ENCODE data around the gene EEF1E1. TPM values are rescaled to one million over a fixed set of nuclear protein-coding genes. Genes with fewer than 3 reads are reported as not detected.
A peak's percentile ranks its signal among the peaks of the same experiment; 100 is the strongest.

The EEF1E1 gene
- total and polyA plus RNA-seq, 4 donors, result 12.9 to 30.6 (median 18.3) TPM

DNA sequence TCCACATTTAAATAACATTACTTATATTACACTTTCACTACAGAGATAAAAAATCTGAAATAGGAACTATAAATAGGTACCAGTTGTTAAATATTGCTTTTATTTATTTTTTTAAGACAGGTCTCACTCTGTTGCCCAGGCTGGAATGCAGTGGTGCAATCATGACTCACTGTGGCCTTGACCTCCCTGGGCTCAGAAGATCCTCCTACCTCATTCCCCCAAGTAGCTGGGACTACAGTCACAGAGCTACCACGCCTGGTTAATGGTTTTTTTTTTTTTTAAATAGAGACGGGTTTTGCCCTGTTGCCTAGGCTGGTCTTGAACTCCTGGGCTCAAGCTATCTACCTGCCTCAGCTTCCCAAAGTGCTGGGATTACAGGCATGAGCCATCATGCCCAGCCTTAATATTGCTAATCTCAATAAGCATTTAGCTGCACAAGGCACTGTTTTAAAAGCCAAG lies 17.3 kb downstream of the EEF1E1 start:
- no peak overlapping the region for H3K9ac ChIP-seq (ENCODE audit: low read depth in 1 of 2, low read length in 2 of 2)

More for the DNA sequence above, 17.3 kb downstream of the EEF1E1 start:
- DNase-seq (ENCODE audit: low spot score), result no peak
- peak overlapping the region; percentile 52 to 72 for H3K27ac ChIP-seq (ENCODE audit: low read depth in 1 of 2, low read length in 2 of 2)
- no peaks in the 10 kb centered on the region for H3K27me3 ChIP-seq (ENCODE audit: control insufficient read depth in 4 of 4, insufficient read depth in 4 of 4, low read length in 3 of 4)
- WGBS, result 28% methylated on average over 2 of the region's 2 CpGs
- peaks cover 0 to 18% (median 9%) of the 10 kb centered on the region in 4 donors for H3K36me3 ChIP-seq (ENCODE audit: control insufficient read depth in 4 of 4, insufficient read depth in 3 of 4, low read depth in 1 of 4, low read length in 3 of 4)
- no peaks in the 10 kb centered on the region for H3K9me3 ChIP-seq (ENCODE audit: control insufficient read depth in 4 of 4, low read length in 3 of 4)
- no peak overlapping the region for H3K4me3 ChIP-seq (ENCODE audit: low read depth in 1 of 3, low read length in 3 of 3)
- peaks cover 13 to 37% (median 17%) of the 10 kb centered on the region in 4 donors for H3K4me1 ChIP-seq (ENCODE audit: control insufficient read depth in 4 of 4, insufficient read depth in 4 of 4, low read length in 3 of 4)
- TF ChIP-seq FOXA1 (IDR thresholded peaks at IDR 0.05) (peak; percentile 15), SP1 (IDR thresholded peaks at IDR 0.05) (peak; percentile 76), RXRA (IDR thresholded peaks at IDR 0.05) (peak; percentile 87 to 91), MAX (IDR thresholded peaks at IDR 0.05) (peak; percentile 76), YY1 (IDR thresholded peaks at IDR 0.05) (peak; percentile 80), CTCF (IDR thresholded peaks at IDR 0.05; ENCODE audit: low read depth, low read length, missing input control) (no peak), EGR1 (IDR thresholded peaks at IDR 0.05; ENCODE audit: low read depth in 2 of 2) (peak in 1 of 2 donors; percentile 28), TAF1 (conservative IDR thresholded peaks at IDR 0.05) (no peak), GABPA (IDR thresholded peaks at IDR 0.05 in 1 of 2, conservative IDR thresholded peaks at IDR 0.05 in 1 of 2) (peak in 1 of 2 donors; percentile 59), ATF3 (IDR thresholded peaks at IDR 0.05) (peak; percentile 99), HNF4A (conservative IDR thresholded peaks at IDR 0.05) (peak; percentile 81 to 86), NR2F2 (IDR thresholded peaks at IDR 0.05) (peak; percentile 92), JUND (IDR thresholded peaks at IDR 0.05) (peak; percentile 100), HNF4G (IDR thresholded peaks at IDR 0.05) (peak; percentile 44), FOXA2 (IDR thresholded peaks at IDR 0.05) (no peak), RAD21 (IDR thresholded peaks at IDR 0.05) (peak; percentile 30 to 34)
- TF ChIP-seq, protein P1, sequence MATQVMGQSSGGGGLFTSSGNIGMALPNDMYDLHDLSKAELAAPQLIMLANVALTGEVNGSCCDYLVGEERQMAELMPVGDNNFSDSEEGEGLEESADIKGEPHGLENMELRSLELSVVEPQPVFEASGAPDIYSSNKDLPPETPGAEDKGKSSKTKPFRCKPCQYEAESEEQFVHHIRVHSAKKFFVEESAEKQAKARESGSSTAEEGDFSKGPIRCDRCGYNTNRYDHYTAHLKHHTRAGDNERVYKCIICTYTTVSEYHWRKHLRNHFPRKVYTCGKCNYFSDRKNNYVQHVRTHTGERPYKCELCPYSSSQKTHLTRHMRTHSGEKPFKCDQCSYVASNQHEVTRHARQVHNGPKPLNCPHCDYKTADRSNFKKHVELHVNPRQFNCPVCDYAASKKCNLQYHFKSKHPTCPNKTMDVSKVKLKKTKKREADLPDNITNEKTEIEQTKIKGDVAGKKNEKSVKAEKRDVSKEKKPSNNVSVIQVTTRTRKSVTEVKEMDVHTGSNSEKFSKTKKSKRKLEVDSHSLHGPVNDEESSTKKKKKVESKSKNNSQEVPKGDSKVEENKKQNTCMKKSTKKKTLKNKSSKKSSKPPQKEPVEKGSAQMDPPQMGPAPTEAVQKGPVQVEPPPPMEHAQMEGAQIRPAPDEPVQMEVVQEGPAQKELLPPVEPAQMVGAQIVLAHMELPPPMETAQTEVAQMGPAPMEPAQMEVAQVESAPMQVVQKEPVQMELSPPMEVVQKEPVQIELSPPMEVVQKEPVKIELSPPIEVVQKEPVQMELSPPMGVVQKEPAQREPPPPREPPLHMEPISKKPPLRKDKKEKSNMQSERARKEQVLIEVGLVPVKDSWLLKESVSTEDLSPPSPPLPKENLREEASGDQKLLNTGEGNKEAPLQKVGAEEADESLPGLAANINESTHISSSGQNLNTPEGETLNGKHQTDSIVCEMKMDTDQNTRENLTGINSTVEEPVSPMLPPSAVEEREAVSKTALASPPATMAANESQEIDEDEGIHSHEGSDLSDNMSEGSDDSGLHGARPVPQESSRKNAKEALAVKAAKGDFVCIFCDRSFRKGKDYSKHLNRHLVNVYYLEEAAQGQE (IDR thresholded peaks at IDR 0.05), result peak; percentile 35
- TF ChIP-seq, protein P2, sequence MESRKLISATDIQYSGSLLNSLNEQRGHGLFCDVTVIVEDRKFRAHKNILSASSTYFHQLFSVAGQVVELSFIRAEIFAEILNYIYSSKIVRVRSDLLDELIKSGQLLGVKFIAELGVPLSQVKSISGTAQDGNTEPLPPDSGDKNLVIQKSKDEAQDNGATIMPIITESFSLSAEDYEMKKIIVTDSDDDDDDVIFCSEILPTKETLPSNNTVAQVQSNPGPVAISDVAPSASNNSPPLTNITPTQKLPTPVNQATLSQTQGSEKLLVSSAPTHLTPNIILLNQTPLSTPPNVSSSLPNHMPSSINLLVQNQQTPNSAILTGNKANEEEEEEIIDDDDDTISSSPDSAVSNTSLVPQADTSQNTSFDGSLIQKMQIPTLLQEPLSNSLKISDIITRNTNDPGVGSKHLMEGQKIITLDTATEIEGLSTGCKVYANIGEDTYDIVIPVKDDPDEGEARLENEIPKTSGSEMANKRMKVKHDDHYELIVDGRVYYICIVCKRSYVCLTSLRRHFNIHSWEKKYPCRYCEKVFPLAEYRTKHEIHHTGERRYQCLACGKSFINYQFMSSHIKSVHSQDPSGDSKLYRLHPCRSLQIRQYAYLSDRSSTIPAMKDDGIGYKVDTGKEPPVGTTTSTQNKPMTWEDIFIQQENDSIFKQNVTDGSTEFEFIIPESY (IDR thresholded peaks at IDR 0.05), result peak; percentile 53

Measured in liver (tissue), 9 donors.